Measurements from ENCODE around the gene NOLC1.

Gene NOLC1

DNA sequence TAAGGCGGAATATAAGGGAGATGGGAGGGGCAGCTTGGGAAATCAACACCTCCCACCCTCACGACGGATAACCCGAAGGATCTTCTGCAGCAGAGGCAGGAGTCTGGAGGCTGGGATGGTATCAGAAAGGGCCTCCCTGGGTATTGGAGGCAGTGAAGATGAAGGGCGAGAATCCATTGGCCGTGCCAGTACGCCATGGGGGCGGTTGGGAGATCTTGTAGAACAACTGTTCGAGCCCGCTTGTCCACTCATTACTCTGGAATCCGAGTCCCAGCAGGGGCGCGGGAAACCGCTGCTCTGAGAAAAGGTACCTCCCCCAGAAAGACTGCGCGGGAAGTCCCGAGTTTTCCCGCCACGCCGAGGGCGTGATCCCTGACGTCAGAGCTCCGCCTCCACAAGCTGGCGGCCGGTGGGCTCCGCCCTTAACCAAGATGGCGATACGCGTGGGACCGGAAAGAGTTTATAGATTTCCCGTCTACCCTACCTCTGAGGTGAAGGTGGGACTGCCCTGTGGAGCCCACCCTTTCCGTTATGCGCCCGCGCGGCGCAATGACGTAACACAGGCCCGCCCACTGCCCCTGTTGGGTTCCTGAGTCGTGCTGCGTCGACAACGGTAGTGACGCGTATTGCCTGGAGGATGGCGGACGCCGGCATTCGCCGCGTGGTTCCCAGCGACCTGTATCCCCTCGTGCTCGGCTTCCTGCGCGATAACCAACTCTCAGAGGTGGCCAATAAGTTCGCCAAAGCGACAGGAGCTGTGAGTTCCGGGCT is at the start of gene NOLC1:
TSS of gene NOLC1 (plus strand) at position 616 of the 771 bp plus-strand sequence. CDS start at position 638, 22 bp downstream.
- DNase-seq, result peak; percentile 99

DNA sequence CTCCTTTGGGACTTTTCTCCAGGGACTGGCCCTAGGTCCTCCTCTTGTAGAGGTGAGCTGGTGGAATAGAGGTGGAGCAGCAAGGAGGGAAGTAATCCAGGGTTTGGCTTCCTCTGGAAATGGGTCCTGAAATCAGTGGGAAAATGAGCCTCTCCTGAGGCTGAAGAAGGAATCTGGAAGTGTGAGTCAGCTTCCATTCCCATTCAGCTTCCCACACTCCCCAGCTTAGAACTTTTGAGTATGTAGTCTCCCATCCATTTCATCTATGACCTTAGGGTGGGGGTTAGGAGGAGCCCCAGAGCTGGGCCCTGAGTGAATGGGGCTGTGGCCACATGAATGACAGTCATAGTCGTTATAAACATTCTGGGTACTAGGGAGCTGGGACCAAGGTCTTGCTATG is 49.8 kb upstream of the NOLC1 start:
- DNase-seq, result no peak

DNA sequence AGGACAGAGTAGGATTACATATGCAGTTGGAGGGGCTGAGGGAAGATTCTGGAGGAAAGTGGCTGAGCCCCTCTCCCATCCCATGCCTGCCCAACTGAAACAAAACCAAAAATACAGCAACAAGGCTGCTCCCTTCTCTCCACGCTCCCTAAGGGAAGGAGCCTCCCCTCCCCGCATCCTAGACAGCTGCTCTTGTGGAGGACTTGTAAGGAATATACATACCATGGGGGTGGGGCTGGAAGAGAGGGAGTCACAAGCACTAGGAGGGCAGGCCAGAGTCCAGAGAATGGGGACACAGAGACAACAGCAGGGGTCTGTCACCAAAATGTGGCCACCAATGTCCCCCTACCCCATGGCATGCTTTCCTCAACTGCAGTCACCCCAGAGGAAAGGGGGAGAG is 45.2 kb upstream of the NOLC1 start:
- no peak for DNase-seq

DNA sequence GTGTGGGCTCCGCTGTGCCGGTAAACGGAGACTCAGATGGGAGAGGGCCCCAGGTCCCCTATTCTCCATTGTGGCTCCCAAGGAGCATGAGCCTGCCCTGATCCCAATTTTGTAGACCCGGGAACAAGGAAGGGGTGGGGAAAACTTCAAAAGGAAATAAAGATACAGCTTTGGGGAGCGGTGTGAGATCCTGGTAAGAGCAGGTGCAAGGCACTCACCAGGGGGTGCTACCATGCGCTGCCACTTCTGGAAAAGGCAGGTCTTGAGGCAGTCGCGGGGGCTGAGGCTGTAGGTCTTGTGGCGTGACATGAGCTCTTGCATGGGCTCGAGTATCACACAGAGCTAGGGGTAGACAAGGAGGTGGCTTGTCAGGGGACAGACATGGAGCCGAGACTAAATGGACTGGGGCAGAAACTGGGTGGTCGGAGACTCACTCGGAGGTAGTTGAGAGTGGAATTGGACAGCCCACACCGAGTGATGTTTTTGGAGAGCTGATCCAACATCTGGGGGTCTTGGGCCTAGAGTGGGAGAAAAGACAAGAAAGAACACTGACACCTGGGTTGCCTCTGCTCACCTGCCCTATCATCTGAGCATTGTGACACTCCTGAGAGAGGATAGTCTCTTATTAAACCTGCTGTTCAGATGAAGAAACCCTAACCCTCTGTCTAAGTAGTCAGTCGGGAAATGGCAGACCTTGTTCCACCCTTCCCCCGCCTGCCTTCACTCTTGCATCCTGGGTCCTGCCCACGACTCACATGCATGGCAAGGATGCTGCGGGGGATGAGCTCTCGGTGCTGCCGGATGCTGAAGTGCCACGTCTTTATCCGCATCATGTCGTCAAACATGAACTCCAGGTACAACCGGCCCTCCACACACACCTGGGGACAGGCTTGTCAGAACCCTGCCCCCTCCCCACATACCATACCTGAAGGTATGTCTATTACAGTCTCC is 42.7 kb upstream of the NOLC1 start:
- DNase-seq, result no peak

DNA sequence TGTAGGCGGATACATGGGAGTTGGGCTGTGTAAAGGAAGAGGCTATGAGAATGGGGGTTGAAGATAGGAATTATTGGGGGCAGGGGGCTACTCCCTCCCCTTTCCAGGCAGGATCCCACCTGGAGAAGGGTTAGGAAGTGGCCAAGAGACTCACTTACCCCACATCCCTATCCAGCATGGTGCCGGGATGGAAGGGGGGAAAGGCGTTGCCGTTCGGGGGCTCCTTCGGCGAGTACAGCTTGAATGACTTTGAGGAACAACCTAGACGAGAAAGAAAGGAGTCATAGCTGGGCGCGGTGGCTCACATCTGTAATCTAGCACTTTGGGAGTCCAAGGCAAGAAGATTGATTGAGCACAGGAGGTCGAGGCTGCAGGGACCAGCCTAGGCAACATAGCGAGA is 40.9 kb upstream of the NOLC1 start:
- DNase-seq, result no peak

DNA sequence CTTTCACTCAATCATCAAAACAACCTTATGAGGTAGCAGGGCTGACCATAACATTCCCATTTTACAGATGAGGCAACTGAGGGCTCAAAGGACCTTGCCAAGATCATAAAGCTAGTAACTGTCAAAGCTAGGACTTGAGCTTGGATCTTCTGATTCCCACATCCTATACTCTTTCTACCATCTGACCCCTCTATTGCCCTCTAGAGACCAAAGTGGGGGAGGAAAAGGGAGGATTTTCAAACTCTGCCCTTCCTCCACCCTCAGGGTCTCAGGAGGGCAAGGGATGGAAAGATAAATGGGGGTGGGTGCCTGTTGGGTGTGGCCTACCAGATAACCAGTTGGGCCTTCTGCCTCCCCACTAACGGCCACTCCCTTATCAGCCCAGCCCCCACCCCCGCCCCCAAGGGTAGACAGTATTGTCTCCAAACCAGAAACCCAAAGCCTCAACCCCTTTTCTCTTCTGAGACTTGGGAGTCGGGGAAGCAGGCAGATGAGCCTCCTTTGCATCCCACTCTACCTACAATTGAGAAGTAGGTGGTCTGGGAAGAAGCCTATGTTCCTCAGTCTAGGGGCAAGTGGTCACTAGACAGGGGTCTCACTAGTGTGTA is 39.9 kb upstream of the NOLC1 start:
- peak; percentile 99 for DNase-seq

DNA sequence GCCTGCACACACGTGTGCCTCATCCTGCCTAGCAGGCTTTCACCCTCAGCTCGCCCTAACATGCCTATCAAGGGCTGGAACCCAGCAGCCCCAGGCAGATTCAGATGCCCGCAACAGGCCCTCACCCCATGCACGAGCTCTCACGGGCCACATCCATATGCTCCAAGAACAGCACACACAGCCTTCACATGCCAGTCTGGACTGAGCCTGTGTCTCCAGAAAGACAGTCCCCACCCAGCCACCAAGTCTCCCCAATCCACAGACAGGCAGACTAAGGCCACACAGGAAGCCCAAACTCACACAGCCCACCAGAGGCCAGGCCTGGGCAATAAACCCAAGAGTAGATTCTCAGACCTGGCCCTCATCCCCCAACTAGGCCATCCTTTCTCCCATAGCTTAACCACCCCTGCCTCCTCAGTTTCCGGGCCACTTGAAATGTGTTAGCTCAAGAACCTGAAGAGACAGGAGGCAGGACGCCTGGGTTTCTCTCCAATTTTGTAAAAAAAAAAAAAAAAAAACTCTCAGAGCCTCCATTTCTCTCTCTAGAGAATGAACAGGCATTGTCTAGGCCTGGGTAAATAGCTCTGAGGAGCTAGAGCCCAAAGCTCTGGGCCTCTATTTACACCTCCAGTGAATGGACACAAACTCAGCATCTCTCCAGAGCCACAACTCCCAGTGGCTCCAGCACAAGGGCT is 38.8 kb upstream of the NOLC1 start:
- peak; percentile 83 for DNase-seq

DNA sequence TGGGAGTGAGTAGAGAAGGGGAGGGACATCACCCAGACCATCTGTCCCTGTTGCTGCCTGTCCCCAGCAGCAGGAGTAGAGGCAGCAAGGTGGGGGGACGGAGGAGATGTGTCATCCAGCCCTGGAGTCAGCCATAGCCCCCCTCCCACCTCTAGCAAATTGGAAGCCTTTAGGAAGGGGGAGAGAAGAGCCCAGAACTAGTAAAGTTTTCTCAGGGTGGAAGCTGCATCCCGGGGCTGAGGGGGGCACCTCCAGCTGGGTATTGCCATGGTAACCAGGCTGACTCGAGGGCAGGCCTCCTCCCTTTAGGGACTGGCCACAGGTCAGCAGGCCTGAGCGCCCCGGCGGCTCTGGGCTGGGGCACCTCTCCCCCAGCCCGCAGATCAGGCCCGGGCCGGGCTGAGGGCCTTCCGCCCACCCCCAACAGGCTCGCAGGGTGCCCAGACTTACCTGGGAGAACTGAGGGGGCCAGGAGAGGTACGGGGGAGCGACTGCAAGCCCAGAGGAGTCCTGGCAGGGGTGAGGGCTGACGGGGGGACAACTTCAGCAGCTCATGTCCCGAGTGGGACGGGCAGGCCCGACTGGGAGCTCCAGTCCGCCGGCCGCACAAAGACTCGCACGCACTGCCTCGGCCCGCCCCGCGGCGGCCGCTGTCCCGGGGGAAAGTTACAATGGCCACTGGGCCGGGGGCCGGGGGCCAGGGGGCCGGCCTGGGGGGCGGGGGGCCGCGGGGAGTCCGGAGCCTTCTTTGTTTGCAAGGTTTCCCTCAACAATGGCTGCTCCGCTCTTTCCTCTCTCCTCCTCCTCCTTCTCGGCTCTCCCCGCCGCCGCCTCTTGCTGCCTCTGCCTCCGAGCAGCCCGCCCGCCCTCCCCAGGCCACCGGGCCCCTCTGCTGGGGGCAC is 38.0 kb upstream of the NOLC1 start:
- DNase-seq, result peak; percentile 65

DNA sequence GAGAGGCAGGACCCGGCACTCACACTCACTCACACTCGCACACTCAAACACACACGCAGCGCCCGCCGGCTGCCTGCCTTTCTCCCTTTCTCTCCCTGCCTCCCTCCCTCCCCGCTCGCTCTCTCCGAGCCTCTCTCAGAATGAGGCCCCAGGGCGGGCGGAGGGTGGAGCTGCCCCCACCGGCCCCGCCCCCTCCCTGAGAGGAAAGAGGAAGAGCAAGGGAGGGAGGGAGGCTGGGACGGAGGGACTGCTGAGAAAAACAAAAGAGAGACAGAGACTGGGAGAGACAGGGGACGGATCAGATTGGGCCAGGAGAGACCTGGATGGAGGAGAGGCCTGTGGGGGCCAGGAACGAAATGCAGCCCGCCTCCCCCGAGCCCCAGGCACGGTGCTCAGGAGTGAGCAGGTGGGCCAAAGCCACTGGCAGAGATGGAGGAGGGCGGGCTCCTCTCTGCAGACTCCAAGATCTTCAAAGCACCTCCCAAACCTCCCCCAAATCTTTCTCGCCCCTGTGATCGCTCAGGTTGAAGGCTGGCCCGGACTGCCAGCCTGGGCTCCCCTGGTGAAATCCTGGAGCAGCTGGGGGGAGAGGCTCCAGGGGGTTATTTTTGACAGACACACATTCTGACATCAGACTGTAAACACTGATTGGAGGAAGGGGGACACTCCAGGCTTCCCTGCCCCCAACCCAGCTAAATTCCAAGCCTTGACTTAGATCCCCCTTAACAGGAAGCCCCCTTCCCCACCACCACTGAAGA is 37.1 kb upstream of the NOLC1 start:
- peak; percentile 94 for DNase-seq

DNA sequence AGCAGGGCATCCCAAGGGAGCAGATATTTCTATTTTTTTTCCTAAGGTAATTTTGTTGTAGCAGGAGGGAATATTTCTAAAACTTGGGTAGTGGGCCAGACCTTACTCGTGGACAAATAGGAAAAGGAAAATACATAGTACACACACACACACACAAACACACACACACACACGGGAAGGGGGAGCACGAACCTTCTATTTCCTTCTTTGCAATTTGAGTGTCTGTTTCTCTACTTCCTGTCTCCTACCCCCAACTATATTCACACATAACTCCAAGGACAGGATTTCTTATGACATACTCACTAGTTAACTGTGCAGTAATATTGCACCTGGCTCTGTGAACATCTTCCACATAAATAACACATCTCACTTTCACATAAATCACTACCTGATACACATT is 36.4 kb upstream of the NOLC1 start:
- DNase-seq, result no peak

DNA sequence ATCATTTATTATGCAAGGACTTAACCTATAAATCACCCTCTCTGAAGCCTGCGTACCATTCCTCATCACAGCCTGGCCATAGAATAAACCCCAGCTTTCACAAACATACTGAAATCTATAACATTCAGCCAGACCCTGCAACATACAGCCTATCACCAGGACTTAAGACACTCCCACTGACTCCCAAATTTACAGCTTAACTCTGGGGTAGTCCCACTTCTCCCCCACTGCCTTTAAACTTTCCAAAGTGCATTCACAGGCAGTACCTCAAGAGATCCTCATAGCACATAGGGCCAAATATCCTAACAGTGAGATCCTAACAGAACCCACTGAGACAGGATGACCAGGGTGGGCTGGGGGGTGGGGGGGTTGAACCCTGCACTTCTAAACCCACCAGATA is 35.5 kb upstream of the NOLC1 start:
- DNase-seq, result no peak

DNA sequence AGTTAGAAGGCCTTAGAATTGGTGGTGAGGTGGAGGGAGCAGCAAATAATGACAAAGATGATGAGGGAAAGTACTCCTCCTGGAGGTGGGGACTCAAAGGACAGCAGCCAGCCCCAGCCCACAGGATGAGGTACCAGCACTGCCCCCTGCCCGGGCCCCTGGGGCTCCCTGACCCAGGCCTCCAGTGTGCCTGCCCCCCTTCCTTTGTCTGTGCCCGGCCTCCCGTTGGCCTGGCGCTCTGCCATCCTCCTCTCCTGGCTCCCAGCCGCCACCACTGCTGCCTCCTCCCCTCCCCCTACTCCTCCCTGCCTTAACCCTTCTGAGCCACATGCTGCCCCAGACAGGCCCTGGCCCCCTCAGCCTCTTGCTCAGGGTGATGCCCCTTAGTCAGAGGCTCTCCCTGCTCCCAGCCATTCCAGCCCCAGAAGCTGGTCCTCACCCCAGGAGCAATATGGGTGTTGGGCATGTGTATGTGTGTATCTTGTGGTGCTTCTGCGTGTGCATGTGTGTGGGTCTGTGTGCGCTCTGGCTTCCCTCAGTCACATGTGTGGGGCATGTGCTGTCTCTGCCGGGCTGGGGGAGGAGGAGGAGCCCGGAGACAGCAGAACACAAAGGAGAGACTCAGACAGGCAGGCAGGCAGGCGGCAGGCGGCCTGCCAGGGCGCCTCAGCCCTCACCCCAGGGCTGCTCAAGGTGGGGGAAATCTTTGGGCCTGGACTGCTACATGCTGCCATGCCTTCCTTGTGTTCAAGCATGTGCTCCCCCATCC is 34.6 kb upstream of the NOLC1 start:
- DNase-seq, result peak; percentile 94

DNA sequence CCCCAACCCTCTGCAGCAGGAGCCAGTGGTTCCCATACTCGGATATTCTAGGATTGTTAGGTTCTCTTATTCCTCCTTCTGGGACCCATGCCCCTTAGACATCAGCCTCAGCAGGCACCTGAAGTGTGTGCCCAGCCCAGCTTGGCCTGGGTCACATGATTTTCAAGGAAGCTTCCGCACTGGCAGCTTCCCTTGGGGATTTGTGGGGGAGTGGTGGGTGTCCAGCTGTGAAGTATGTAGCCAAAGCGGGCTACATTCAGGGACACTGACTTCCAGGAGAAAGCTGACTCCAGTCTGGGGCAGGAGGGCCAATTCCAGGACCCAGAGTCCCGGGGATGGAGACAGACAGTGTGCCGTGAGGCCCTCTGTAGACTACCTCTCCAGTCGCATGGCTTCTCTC is 33.3 kb upstream of the NOLC1 start:
- DNase-seq, result peak; percentile 55

DNA sequence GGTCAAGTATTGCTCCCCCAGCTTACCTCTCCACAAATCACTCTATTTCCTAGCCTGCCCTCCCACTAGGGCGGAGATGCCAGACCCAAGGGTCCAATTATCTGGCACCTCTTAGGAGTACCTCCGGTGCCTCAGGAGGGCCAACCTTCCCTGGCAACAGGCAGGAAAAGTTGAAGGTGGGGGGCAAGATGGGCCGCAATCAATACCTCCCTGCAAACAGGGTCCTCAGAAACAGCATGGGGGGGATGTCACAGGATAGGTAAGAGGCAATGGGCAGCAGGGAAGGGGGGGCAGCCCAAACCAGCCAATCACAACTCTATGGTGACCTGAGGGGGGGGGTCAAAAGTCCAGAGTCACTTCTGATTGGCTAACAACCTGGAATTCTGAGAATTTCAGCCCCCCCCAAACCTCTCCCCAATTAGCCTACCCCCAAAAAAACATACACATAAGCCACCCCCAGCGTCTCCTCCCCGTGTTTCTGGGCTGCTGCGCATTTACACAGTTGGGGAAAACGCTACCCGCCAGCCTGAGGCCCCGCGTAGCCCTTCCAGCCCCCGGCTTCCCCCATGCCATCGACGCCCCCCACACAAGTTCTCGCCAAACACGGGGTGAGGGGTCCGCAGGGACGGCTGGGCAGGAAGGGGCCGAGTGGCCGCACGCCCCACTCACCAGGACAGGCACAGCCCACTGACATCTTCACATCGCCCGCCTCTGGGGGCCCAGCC is 32.6 kb upstream of the NOLC1 start:
- DNase-seq, result peak; percentile 93

DNA sequence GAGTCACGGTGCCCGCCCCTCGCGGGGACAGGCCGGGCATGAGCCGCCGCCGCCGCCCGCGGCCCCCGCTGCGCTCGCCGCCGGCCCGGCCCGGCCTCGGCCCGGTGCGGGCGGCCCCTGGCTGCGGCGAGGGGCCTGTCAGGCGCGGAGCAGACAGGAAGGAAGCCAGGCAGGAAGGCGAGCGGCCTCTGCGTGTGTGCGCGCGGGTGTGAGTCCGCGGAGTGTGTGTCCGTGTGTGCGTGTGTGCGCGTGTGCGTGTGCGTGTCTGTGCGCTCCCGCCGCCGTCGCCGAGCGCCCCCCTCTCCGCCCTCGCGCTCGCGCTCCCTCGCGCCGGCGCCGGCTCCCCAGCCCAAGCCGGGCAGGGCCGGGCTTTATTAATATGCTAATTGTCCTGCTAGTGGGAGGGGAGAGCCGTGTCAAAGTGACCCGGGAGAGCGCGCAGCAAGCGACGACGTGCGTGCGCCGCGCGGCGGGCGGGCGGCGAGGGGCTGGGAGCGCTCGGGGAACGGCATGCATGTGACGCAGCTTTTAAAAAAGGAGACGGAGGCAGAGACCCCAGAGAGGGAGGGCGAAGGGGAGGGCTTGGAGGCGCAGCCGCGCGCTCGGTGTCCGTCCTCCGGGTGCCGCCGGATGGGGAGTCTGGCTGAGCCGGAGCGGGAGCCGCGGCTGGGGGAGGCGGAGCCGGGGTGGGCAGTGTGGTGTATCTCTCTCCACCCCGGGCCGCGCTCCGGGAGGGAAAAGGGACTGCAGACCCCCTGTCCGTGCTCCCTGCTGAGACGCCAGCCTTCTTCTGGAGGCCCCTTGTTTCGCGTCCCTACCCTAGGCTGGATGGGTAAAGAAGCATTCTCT is 31.8 kb upstream of the NOLC1 start, which contains the start of gene LDB1:
TSS of gene LDB1 (minus strand) at position 227 of the 849 bp plus-strand sequence. CDS start 258 bp downstream, outside the sequence.
- DNase-seq, result peak; percentile 89

DNA sequence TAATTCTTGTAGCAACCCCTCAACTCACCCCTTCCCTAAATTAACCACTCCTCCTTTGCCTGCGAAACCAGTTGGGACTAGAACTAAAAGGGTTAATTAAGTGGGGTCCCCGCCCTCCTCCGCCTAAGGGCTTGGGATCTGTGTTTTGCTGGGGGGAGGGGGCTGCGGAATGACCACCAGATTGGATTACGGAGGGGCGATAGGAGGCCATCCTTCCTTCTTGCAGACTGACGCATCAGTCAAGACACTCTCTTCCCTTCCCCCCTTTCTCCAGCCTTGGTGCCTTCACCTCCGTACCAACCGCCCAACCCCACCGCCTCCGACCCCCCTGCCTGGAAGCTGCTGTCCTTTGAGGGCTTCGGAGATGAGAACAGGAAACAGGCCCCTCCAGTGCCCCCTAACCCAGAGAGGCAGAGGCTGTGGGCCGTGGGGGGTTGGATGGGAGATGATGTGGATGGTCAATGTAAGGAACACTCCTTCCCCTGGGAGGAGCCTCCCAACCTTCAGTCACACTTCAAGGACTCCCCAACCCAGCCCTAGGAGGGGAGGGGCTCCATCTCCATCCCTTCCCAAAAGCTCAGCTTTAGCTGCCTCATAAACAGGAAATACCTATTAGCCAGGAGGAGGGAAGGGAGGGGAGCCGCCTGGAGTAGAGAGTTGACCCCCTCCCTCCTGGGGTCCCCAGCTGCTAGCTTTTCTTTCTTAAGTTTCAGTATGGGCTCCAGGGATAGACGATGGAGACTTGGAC is 31.0 kb upstream of the NOLC1 start:
- DNase-seq, result peak; percentile 51

DNA sequence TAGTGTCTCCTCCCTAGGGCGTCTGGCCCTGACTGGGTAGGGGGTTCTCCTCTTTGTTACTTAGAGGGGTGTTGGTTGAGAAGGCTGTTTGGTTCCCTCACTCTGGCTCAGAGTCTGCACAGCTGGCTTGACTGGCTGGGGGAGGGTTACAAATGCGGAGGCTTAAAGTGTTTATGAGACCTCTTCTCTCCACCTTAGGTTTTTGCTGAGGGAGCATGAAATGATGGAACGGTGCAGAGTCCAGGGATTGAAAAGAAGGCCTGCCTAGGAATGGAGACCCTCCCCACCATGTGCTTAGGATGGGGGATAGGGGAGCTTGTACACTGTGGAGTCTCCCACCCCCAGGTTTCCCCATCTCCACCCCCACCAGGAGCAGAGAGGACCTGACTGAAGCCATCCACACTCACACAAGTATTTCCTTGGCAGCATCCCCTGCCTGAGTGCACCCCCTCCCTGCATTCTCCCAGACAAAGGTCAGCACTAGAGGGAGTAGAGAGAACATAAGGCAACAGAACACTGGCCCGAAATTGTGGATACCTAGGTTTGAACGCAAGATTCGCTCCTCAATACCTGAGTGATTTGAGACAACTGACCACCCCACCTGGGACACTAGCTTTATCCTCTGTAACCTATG is 30.3 kb upstream of the NOLC1 start:
- no peak for DNase-seq
